ENCODE data around the gene TPH2. TPM values are rescaled to one million over a fixed set of nuclear protein-coding genes. Genes with fewer than 3 reads are reported as not detected.

Gene TPH2
- total RNA-seq, 1 donor from 2014 or later: not detected

DNA sequence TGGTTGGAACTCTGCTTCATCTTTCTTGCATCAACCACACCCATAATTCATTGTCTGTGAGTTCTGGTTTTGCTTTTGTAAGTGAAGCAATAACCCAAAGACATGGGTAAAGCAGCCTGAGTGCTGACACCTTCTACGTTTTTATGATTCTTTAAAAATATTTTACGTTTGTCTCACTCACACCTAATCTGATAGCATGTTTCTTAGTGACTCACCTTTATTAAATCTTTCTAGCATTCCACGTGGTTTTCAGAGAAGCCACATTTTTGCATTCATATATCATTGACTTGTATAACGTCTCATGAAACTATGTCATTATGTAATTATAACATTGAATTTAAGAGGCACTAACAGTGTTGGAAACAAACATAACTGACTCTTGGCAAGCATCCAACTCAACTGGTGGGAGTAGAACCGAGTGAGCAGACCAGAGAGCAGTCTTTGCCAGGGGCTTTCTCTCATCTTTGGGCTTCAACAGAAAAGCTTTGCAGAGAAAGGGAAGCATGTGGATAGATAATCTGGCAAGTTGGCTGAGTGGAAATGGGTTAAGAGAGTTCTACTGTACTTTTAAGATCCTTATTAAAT lies 118.8 kb downstream of the TPH2 start:
- Histone ChIP-seq H3K4me3 (ENCODE audit: low read depth, low read length) (no peak overlapping the region), H3K27me3 (ENCODE audit: control insufficient read depth, insufficient read depth, low read length) (no peaks in the 10 kb centered on the region), H3K36me3 (ENCODE audit: control insufficient read depth, insufficient read depth, low read length) (no peaks in the 10 kb centered on the region)
- no peak for TF ChIP-seq CTCF (IDR thresholded peaks at IDR 0.05; ENCODE audit: insufficient read depth, low read length, severe bottlenecking)
- FAIRE-seq (no peak), DNase-seq (ENCODE audit: low read depth) (peak; percentile 42)

GRCh38 chr12:72063073-72063472 lies 124.4 kb downstream of the TPH2 start:
- H3K27me3 ChIP-seq (ENCODE audit: control insufficient read depth, insufficient read depth, low read length): no peaks in the 10 kb centered on the region
- FAIRE-seq (peak; percentile 18), DNase-seq (ENCODE audit: low read depth) (no peak)
- no peak overlapping the region for H3K4me3 ChIP-seq (ENCODE audit: low read depth, low read length)
- TF ChIP-seq CTCF (IDR thresholded peaks at IDR 0.05; ENCODE audit: insufficient read depth, low read length, severe bottlenecking): no peak
- no peaks in the 10 kb centered on the region for H3K36me3 ChIP-seq (ENCODE audit: control insufficient read depth, insufficient read depth, low read length)

DNA sequence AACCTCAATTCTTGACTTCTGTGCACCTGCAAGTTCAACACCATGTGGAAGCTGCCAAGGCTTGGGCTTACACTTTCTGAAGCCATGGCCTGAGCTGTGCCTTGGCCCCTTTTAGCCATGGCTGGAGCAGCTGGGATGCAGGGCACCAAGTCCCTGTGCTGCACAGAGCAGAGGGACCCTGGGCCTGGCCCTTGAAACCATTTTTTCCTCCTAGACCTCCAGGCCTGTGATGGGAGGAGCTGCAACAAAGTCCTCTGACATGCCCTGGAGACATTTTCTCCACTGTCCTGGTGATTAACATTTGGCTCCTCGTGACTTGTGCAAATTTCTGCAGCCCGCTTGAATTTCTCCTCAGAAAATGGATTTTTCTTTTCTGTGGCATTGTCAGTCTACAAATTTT lies 132.4 kb downstream of the TPH2 start:
- TF ChIP-seq CTCF (IDR thresholded peaks at IDR 0.05; ENCODE audit: insufficient read depth, low read length, severe bottlenecking): no peak
- H3K27me3 ChIP-seq (ENCODE audit: control insufficient read depth, insufficient read depth, low read length): no peaks in the 10 kb centered on the region
- no peak overlapping the region for H3K4me3 ChIP-seq (ENCODE audit: low read depth, low read length)
- FAIRE-seq: no peak
- no peak for DNase-seq (ENCODE audit: low read depth)
- H3K36me3 ChIP-seq (ENCODE audit: control insufficient read depth, insufficient read depth, low read length): no peaks in the 10 kb centered on the region

GRCh38 chr12:72072592-72073212 lies 134.1 kb downstream of the TPH2 start:
- FAIRE-seq (no peak), DNase-seq (ENCODE audit: low read depth) (peak; percentile 11)
- Histone ChIP-seq H3K4me3 (ENCODE audit: low read depth, low read length) (no peak overlapping the region), H3K27me3 (ENCODE audit: control insufficient read depth, insufficient read depth, low read length) (no peaks in the 10 kb centered on the region), H3K36me3 (ENCODE audit: control insufficient read depth, insufficient read depth, low read length) (no peaks in the 10 kb centered on the region)
- no peak for TF ChIP-seq CTCF (IDR thresholded peaks at IDR 0.05; ENCODE audit: insufficient read depth, low read length, severe bottlenecking)

- FAIRE-seq: no peak
- no peaks in the 10 kb centered on the region for H3K36me3 ChIP-seq (ENCODE audit: control insufficient read depth, insufficient read depth, low read length)
- TF ChIP-seq CTCF (IDR thresholded peaks at IDR 0.05; ENCODE audit: insufficient read depth, low read length, severe bottlenecking): no peak
- no peaks in the 10 kb centered on the region for H3K27me3 ChIP-seq (ENCODE audit: control insufficient read depth, insufficient read depth, low read length)
- no peak overlapping the region for H3K4me3 ChIP-seq (ENCODE audit: low read depth, low read length)
- DNase-seq (ENCODE audit: low read depth): no peak
Observed at GRCh38 chr12:72074065-72074464, 135.4 kb downstream of the TPH2 start.

DNA sequence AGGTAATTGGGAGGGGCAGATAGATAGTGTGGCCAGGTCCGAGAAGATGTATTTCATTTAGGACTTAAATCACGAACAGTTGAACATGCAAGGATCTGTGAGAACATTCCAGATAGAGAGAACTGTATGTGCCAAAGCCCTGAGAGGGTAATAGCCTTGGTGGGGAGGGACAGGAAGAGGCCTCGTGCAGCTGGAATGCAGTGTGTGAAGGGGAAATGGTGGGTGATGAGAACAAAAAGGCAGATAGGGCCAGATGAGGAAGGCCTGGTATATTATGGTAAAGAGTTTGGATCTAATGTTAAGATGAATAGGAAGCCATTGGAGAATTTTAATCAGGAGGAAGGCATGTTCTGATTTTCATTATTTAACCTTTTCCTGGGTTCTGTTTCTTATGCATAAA lies 136.3 kb downstream of the TPH2 start:
- no peak for FAIRE-seq
- Histone ChIP-seq H3K4me3 (ENCODE audit: low read depth, low read length) (no peak overlapping the region), H3K36me3 (ENCODE audit: control insufficient read depth, insufficient read depth, low read length) (no peaks in the 10 kb centered on the region), H3K27me3 (ENCODE audit: control insufficient read depth, insufficient read depth, low read length) (no peaks in the 10 kb centered on the region)
- no peak for TF ChIP-seq CTCF (IDR thresholded peaks at IDR 0.05; ENCODE audit: insufficient read depth, low read length, severe bottlenecking)
- no peak for DNase-seq (ENCODE audit: low read depth)
